GM10847 (cell line): ENCODE results near the gene CXCL12.

Source experiments
- POLR2A ChIP-seq: IDR thresholded peaks from 2 replicates; pipeline ENCODE4 v1.6.1; 2011; ENCODE audit not compliant: insufficient read length; ENCODE audit errors: extremely low read depth

The CXCL12 gene

DNA sequence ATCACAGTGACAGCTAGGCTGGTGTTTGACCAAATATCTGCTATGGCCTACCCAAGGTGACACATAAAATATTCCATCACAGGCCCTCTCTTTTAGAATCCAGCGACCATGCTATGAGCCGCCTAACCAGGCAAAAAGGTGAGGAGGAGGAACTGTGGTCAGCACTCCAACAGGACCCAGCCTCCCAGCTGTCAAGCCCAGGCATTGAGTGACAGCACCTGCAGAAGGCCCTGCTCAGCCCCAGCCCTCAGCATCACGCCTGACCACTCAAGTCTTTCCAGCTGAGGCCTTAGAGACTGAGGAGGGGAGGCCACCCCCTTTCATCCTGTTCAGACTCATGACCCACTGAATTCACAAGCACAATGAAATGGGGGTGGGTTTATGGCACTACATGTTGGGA lies 43.0 kb downstream of the CXCL12 start:
- no peak for TF ChIP-seq POLR2A

DNA sequence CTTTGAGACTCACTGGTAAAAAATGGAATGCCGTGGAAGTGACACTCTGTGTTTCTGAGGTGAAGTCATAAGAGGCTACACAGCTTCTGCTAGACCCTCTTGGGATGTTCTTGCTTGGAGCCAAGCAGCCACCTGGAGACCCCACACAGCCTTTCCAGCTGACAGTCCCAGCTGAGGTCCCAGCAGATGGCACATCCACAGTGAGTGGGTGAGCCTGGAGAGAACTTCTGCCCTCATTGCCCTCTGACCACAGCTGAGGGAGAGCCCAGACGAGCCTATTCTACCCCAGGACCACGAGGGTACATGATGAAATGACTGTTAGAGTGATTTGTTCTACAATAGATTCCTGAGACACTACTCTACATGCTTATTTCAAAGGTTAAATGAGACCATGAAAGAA lies 44.3 kb downstream of the CXCL12 start:
- TF ChIP-seq POLR2A = no peak

DNA sequence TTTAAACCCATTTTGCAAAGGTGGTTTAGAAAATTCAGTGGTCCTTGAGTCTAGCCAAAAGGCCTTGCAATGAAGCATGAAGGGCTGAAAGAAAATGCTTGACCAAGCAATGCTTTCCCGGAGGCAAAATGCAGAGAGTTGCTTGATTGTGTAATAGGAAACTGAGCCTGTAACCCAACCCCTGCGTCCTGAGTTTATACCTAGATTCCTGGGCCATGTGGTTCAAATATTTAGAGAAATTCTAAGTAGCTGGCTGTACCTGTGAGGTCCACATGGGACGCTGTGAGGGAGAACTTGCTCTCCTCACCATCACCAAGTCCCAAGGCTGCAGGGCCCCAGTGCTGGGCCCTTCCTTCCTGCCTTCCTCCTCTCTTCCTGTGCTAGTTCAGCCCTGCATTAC lies 45.7 kb downstream of the CXCL12 start:
- no peak for TF ChIP-seq POLR2A

DNA sequence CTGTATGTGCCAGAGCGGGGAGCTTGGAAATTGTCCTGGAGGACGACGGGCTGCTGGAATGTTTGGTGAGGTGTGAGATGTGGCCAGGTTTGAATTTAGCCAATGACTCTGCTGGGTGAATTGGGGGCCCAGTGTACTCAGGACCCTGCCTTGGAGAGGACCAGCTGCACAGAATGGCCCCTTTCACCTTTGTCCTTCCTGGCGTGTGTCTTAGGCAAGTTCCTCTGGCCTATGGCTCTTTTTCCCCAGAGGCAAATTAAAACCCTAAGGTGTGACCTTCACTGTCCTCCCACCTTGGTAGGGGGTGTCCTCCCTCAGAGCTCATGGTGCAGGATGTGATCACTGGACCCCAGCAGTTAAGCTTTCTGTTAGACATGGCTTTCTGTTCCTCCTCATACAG lies 47.8 kb downstream of the CXCL12 start:
- TF ChIP-seq POLR2A = no peak

DNA sequence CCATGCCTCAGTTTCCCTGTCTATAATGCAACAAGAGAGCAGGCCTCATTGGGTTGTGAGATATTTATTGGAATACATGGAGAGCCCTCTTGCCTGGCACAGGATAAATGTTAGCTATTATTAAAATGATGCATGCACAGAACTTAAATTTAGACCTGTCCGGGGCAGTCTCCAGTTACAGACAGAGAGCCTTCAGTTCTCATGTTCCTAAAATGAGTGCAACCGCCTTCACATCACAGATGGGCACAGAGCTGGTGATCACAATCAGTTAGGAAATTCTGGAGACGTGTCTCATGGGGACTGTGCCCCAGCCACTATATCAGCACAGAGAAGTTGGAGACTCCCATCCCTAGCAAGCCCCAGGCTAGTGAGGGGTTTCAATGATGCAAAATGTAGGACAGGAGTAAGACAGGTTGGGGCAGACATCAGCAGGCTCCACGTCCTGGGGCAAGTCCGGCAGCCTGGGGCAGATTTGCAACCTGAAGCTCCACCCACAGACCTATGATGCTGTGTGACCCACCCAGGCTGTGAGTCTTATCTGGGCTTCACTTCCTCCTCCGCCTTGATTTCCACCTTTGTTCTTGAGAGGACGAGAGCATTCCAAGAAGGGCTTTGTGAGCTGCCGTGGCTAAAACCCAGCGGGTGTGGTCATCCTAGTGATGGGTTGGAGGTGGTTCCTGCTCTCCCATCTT lies 49.4 kb downstream of the CXCL12 start:
- no peak for TF ChIP-seq POLR2A

DNA sequence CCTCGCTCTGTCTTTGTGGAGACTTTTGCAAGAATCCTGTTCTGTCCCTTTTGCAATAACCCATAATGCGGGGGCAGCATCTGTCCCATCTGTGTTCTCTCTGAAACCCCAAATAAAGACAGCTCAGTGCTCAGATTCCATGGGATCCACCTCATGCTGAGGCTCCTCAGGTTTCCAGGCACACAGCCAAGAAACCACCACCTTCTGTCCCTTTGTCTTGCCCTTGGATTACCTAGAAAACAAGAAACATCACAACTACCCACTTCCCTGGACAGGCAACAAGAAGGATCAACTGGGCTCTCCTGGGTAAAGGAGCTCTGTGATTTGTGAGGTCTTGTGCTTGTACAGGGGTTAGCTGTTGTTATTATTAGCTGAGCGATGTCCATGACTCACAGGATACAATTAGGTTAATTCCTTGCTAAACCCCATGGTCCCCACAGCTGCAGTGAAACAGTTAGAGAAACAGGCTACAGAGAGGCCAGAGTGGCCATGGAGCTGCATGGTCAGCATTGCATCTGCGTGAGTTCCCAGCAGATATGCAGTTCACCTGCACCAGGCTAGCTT lies 50.2 kb downstream of the CXCL12 start:
- no peak for TF ChIP-seq POLR2A

DNA sequence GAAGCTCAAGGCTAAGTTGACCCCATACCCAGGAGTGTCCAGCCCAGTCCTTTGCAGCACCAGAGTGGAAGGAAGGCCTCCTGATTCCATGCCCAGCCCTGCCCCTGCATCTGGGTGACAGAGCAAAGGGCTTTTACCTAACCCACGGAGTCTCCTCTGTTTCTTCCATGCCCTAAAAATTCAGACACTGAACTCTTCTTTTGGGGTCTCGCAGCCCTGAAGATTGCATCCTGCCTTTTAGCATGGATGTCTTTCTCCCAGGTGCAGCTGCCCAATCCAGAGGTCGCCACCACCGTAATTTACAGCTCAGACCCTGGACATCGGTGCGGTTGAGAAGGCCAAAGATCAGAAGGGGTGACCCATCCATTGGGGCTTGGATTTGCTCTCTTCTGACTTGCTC lies 50.8 kb downstream of the CXCL12 start:
- no peak for TF ChIP-seq POLR2A

DNA sequence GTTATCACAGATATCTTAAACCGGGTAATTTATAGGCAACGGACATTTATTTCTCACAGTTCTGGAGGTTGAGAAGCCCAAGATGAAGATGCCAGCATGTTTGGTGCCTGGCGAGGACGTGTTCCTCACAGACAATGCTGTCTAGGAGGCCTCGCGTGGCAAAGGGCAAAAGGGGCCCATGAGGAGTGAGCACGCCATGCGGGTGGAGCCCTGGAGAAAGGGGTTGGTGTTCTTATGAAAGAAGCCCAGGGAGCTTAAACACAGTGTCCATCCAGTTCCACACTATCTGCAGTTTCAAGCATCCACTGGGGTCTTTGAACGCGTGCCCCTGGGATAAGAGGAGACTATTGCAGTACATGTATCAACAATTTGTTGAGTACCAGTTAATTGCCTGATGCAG lies 51.4 kb downstream of the CXCL12 start:
- no peak for TF ChIP-seq POLR2A

DNA sequence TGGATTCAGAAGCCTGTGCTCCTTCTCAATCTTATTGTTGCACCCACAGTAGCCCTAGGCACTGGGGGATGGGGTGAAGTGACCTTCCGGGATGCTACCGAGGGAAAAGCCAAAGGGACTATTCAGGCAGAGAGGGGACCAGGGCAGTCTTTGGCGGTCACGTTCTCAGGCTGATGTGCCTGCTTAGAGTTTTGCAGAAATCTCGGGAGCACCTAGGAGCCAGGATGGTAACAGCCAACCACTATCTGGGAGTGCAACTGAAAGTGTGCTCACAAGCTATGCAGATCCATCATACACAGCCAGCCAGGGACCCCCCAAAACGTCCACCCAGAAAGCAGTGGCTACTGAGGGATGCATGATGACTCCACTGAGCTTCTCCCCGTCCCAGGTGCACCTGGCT lies 52.4 kb downstream of the CXCL12 start:
- TF ChIP-seq POLR2A = no peak

DNA sequence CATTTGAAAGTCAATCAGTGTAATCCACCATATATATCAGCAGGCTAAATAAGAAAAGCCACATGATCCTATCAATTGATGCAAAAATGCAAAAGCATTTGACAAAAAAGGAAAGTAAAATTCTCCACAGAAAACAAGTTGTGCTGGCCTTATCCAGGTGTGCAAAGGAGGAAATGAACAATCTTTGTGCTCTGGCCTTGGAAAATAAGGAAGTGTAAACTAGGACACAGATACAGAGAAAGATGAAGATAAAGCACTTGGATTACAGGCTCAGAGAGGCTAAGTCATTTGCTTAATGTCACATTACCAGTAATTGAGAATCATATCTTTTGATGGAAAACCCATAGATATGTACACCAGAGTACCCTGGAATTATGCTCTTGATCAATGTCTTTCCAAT lies 54.5 kb downstream of the CXCL12 start:
- TF ChIP-seq POLR2A = no peak

DNA sequence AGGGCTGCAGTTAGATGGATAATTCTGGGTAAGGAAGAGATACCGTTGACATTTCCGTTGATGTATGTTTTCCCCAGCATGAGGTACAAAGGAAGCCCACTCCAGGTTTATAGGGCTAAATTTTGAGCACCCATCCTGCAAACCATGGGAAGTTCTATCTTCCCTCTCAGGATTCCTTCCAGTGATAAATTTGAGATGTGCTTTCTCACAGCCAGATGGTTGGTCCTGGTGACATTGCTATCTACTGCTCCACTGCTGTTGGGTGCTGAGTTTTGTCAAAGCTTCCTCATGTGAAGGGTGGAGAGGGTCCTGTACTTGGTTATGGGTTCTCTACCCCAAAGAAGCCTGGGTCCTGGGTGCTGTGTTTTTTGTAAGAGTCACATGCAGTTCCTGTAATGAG lies 57.4 kb downstream of the CXCL12 start:
- no peak for TF ChIP-seq POLR2A
